8988T (cell line): Measurements from ENCODE around the gene FLT1.

Source experiments
- DNase-seq: peaks from one replicate; pipeline ENCODE4 v3.0.0; 2011

Gene FLT1

GRCh38 chr13:28494778-28495537, at the start of gene FLT1:
TSS of gene FLT1 (minus strand) at chr13:28495128. CDS start at chr13:28494843, 285 bp downstream.
- DNase-seq = no peak

GRCh38 chr13:28544026-28544425, 49.1 kb upstream of the FLT1 start:
- no peak for DNase-seq

- DNase-seq = no peak
Observed at GRCh38 chr13:28542804-28543203, 47.9 kb upstream of the FLT1 start.

GRCh38 chr13:28541966-28542365, 47.0 kb upstream of the FLT1 start:
- no peak for DNase-seq

GRCh38 chr13:28540612-28541011, 45.7 kb upstream of the FLT1 start:
- no peak for DNase-seq

GRCh38 chr13:28539625-28540286, 44.8 kb upstream of the FLT1 start:
- no peak for DNase-seq

- DNase-seq = no peak
Observed at GRCh38 chr13:28538932-28539331, 44.0 kb upstream of the FLT1 start.

GRCh38 chr13:28537171-28537570, 42.2 kb upstream of the FLT1 start:
- no peak for DNase-seq

GRCh38 chr13:28536371-28536770, 41.4 kb upstream of the FLT1 start:
- DNase-seq = no peak

GRCh38 chr13:28535734-28536133, 40.8 kb upstream of the FLT1 start:
- DNase-seq = no peak

- DNase-seq = no peak
Observed at GRCh38 chr13:28534801-28535200, 39.9 kb upstream of the FLT1 start.

- DNase-seq = no peak
Observed at GRCh38 chr13:28534210-28534609, 39.3 kb upstream of the FLT1 start.

GRCh38 chr13:28533441-28534166, 38.7 kb upstream of the FLT1 start:
- no peak for DNase-seq

- DNase-seq = no peak
Observed at GRCh38 chr13:28533125-28533436, 38.2 kb upstream of the FLT1 start.

GRCh38 chr13:28532388-28533124, 37.6 kb upstream of the FLT1 start:
- DNase-seq = no peak

GRCh38 chr13:28531845-28532387, 37.0 kb upstream of the FLT1 start:
- no peak for DNase-seq

- no peak for DNase-seq
Observed at GRCh38 chr13:28531077-28531844, 36.3 kb upstream of the FLT1 start.

- DNase-seq = no peak
Observed at GRCh38 chr13:28530729-28531076, 35.8 kb upstream of the FLT1 start.

GRCh38 chr13:28529836-28530235, 34.9 kb upstream of the FLT1 start:
- no peak for DNase-seq

- DNase-seq = no peak
Observed at GRCh38 chr13:28528848-28529247, 33.9 kb upstream of the FLT1 start.

GRCh38 chr13:28528388-28528787, 33.5 kb upstream of the FLT1 start:
- no peak for DNase-seq

- no peak for DNase-seq
Observed at GRCh38 chr13:28527629-28528028, 32.7 kb upstream of the FLT1 start.
